Activated CD4-positive, alpha-beta T cell treated with anti-CD3 and anti-CD28 coated beads for 48 hours (primary cell): ENCODE measurements around the gene MGST1.

Source experiments
- DNase-seq: peaks from one replicate; pipeline ENCODE4 v3.0.0-alpha.2; 2020

The MGST1 gene, protein sequence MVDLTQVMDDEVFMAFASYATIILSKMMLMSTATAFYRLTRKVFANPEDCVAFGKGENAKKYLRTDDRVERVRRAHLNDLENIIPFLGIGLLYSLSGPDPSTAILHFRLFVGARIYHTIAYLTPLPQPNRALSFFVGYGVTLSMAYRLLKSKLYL

GRCh38 chr12:16347391-16348298, at the start of gene MGST1:
MGST1 (plus strand) TSS chr12:16347645; CDS start chr12:16354253, 6,608 bp downstream.
- DNase-seq, result no peak

DNA sequence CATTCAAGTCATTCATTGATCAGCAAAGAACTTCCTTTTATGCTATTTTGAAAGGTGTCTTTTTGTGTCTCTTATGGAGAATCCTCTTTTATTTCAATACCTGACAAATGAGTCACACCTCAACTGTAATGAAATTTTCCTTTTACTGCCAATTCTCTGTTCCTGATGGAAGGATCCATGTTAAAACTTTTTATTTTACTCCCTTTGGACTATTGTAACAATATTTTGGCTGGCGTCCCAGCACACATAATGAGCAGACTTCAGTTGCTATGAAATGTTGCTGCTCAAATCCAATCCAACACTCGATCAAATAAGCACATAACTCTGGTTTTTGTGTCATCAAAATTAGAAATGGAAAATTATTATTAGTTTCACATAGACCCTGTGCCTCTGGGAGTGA, 48.0 kb upstream of the MGST1 start:
- DNase-seq, result no peak

DNA sequence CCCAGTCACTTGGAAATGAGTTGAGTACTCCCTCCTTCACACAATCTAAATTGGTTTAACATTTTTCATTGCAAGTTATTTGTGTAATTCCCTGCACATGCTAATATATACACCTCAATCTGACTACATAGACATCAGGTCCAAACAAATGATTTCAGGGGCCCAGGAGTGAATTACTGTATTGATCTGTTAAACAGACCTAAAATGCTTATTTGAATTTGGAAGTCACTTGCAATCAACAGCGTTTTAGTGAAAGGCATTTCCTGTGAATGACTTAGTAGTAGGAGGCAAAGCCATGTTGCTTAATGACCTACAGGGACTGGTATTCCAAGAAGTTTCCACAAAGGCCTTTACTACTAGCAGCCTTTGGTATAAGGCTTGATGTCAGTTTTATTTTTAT, 47.3 kb upstream of the MGST1 start:
- no peak for DNase-seq

- no peak for DNase-seq
These were observed 46.7 kb upstream of the MGST1 start for GRCh38 chr12:16300736-16301135.

GRCh38 chr12:16303939-16304338, 43.5 kb upstream of the MGST1 start:
- no peak for DNase-seq

DNA sequence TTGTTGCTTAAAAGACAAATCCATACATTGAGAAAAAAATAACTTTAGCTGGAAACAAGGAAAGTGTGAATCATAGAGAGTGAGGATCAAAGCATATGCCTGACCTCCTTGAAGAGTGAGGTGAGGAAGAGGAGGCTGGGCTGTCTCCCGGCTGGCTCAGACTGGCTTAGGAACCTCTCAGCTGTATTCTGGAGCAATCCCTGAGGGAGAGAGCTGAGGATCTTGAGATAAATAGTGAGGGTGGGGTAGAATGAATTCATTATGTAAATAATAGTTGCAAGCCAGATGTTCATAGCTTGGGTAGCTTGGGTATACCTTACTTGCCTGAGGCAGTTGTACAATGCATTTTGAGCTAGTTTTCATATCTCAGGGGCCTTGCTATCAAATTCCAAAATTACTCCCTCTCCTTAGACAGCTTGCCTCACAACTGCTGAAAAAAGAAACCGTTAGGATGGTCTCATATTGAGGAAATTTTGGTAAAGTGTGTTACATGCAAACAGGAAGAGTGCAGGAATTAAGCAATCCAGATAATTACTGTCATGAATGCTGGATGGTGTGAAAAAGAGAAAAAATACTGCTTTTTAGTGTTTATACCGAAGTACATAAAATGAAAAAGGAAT, 39.5 kb upstream of the MGST1 start:
- DNase-seq, result no peak

GRCh38 chr12:16310934-16311333, 36.5 kb upstream of the MGST1 start:
- DNase-seq, result no peak

DNA sequence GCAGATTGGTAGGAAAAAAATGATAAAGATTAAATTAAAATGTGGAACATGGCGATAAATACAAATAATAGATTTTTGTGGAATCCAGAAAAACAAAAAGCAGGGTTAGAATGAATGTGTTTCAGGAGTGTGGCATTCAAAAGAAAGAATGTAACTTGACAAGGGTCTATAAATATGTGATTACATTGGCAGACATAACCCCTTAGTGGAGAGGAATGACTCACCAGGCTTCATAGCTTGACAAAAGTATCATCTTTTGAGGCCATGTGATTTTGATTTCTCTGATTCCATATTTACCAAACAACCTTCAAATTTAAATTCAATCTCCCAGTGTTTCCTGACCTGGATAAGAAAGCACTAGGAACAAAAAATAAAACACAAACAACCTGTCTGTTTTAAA, 24.4 kb upstream of the MGST1 start:
- no peak for DNase-seq

GRCh38 chr12:16323638-16324037, 23.8 kb upstream of the MGST1 start:
- DNase-seq, result no peak

- no peak for DNase-seq
These were observed 23.2 kb upstream of the MGST1 start for GRCh38 chr12:16324272-16324671.

DNA sequence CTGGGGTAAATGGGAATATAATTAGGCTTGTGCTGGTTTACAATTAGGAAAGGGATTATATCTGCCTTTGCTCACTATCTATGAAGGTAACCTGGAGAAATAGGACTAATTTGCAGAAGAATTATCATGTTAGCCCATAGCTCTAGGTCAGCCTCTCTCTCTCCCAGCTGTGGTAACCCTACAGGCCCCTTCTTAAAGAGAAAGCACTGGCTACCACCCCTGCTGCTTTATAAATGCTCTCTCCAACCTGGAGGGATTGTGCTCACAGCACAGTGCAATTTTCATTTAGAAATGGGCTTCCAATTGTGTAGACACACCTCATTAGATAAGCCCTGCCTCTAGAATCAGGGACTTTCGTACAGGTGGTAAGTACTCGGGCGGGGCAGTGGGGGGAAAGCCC, 22.7 kb upstream of the MGST1 start:
- DNase-seq, result no peak

DNA sequence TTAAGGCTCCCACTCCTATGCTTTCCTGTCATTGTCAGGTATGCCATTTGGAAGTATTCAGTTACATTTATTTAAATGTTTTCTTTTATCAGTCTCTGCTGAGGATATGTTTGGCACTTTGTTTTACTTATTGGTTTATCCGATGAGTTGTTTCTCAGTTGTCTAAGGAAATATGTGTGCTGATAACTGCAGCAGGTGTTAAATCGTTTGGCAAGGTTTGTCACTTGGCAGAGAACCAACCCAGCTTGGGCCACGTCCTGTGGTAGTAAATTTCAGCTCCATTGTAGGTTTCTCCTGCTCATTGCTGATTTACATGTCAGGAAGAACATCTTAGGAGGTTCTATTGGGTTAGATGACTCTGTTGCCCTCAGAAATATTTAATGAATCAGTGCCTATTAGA, 22.0 kb upstream of the MGST1 start:
- no peak for DNase-seq

GRCh38 chr12:16327963-16328362, 19.5 kb upstream of the MGST1 start:
- no peak for DNase-seq

- DNase-seq, result no peak
These were observed 17.9 kb upstream of the MGST1 start for GRCh38 chr12:16329594-16329993.

GRCh38 chr12:16330560-16330959, 16.9 kb upstream of the MGST1 start:
- no peak for DNase-seq

GRCh38 chr12:16331998-16332397, 15.4 kb upstream of the MGST1 start:
- no peak for DNase-seq

DNA sequence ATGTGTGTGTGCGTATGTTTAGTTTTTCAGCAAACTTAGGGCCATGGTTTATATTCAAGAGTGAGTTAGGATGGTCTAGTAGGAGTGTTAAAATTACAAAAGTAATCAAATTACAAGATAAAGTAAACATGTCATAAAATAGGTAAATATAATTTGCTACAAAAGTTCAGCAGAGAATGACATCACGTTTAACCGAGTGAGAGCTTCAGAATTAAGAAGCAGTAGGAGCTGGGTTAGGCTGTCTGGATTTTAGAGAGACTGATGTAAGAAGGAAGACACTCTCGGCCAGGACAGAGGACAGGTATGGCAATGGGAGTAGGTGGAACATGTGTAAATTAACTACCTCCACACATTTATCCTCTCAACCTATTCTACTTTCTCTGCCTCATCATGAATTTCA, 11.6 kb upstream of the MGST1 start:
- no peak for DNase-seq

- no peak for DNase-seq
These were observed 3.2 kb upstream of the MGST1 start for GRCh38 chr12:16344269-16344668.

DNA sequence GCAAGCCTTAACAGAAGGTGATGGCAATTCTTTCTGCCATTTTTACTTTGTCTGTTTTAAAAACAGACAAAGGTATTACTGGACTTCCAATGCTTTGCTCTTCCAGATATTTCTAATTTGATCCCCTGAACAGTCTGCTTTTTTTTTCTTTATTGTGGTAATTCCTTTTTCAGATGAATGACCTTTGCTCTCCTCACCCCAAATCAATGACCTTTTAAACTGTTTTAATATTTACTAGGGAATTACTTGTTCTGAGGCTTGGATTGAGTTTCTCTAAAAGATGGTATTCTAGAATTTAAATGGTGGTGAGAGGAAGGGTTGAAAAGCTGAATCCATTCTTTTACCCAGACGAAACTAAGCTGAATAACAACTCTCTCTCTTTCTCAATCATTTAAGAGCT, 2.3 kb upstream of the MGST1 start:
- no peak for DNase-seq

DNA sequence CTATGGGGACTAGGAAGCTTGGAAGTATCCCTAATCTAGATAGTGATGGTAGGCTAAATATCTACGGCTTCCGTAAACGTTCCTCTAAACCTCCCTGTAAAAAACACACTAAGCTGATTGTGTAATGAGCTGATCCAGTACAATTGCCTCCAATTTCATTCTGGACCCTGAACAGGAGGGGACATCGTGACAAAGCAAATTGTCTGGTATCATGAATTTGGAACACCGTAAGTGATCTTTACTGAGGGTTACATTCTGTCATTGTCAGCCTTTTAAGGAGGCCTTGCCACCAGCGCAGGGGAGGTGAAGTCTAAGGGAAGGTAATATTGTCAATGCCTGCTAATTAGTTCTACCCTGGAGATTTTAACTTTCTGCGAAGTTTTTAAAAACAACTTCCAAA, 487 bp upstream of the MGST1 start:
- DNase-seq, result no peak

DNA sequence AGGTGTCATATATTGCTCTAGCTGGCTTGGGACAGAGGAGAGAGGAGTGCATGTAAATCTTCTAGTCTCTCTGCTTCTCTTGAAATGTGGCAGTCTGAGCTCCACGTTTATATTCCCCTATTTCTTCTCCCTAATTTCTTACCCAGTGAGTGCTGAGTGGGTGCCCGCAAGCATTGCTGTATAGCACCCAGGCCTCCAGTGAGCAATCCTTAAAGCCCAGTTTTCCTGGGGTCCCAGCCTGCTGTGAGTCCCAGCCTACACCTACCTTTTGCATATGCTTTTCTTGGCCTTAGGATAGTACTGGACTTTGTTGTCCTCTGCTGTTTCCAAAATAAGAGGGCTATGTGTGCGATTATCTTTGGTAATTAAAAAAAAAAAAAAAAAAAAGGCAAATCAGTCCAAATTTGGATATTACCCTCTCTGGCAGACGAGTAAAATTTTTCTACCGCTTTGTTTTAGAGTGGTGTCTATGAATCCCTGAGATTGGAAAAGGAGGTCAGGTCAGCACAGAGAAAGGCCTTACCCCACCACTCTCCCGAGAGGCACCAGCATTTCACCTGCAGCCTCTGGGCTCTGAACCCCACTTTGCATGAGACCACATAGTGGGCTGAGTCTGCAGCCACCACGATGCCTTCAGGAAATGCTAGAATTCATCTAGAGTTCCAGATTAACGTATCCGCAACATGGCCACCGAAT, 1.1 kb downstream of the MGST1 start:
- DNase-seq, result no peak

DNA sequence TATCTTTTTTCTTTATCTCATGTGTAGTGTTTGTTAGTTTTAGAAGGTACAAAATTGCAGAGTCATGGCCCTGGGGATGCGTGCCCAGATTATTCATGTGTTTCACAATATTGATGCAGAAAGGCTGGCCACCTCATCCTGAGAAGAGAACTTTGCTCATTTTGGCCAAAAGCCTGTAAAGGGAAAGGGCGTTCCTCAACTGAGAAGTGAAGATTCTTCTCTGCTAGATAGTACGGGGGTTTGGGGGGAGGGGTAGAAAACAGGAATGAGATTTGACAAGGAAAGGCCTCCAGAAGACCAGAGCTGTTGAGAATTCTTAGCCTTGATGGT, 1.7 kb downstream of the MGST1 start:
- no peak for DNase-seq

- DNase-seq, result no peak
These were observed 3.2 kb downstream of the MGST1 start for GRCh38 chr12:16350682-16351081.

- DNase-seq, result no peak
These were observed 5.0 kb downstream of the MGST1 start for GRCh38 chr12:16352481-16352880.
